ENCODE data around the gene POLR3A. TPM values are rescaled to one million over a fixed set of nuclear protein-coding genes. Genes with fewer than 3 reads are reported as not detected.

POLR3A gene
- total and polyA plus RNA-seq, 2 donors (not counting 1 experiment from before 2014, with no cell fraction given) = 5.4 to 18.4 TPM

DNA sequence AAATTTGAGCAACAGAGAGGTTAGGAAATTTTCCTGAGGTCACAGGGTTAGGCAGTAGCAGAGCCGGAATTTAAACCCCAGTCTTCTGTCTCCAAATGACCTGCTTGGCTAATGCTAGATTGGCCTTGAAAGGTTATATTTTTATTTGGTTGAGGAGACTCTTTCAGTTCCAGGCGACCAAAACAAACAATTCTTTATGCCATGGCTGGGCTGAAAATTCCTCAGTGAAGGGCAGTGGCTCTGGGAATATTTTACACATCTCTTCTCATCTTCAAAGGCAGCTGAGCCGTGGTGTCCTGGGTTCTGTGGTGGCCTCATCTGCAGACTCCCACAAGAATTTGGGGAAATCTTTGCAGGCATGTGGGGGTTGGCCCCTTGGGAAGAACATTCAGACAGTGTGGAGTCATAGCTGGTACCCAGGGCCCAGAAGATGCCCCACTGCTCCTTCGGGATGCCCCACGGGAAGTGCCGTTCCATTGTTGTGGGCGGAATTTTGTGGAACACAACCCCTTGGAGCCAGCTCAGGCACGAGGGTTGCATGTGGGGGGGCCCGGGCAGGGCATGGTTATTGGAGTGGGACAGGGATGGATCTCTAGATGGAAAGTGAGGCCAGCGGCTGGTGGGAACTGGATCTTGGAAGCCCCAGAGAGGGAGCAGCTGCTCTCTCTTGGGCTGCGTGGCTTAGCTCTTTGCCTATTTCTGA lies 37.6 kb upstream of the POLR3A start:
- ATAC-seq (ENCODE audit: low read depth) (no peak), DNase-seq (no peak)
- Histone ChIP-seq H3K27me3 (replicated peaks in 1 of 4; ENCODE audit: control extremely low read depth in 1 of 4, control insufficient read depth in 3 of 4, insufficient read depth in 4 of 4, low read length in 3 of 4) (no peaks in the 10 kb centered on the region), H3K9me3 (ENCODE audit: control extremely low read depth in 1 of 3, control insufficient read depth in 2 of 3, insufficient read depth in 1 of 3, low read length in 2 of 3) (no peaks in the 10 kb centered on the region), H3K79me2 (ENCODE audit: control insufficient read depth, insufficient read depth, low read length) (no peaks in the 10 kb centered on the region), H3K4me3 (ENCODE audit: control extremely low read depth in 1 of 5, extremely low read depth in 1 of 5, insufficient read depth in 1 of 5, low read depth in 2 of 5, low read length in 4 of 5) (no peak overlapping the region), H3K36me3 (replicated peaks in 1 of 2; ENCODE audit: control extremely low read depth in 1 of 2, control insufficient read depth in 1 of 2, extremely low read depth in 1 of 2, insufficient read depth in 2 of 2, low read length in 1 of 2) (no peaks in the 10 kb centered on the region), H4K20me1 (ENCODE audit: control insufficient read depth, insufficient read depth, low read length, poor library complexity, severe bottlenecking) (no peaks in the 10 kb centered on the region), H3K9ac (ENCODE audit: low read length) (no peak overlapping the region), H2AFZ (ENCODE audit: insufficient read depth, low read depth, low read length, poor library complexity, severe bottlenecking) (no peak overlapping the region), H3K4me2 (replicated peaks; ENCODE audit: low read depth, low read length, poor library complexity, severe bottlenecking) (no peak overlapping the region), H3K27ac (ENCODE audit: low read length in 2 of 2) (no peak overlapping the region), H3K4me1 (ENCODE audit: control insufficient read depth in 2 of 2, insufficient read depth in 2 of 2, low read length in 2 of 2) (no peaks in the 10 kb centered on the region)
- no peak overlapping the region for H3K4me3 Mint-ChIP-seq
- no peak overlapping the region for H3K27ac Mint-ChIP-seq
- 92% methylated on average over 8 of the region's 11 CpGs for WGBS (ENCODE audit: insufficient coverage)
- TF ChIP-seq, protein P1, sequence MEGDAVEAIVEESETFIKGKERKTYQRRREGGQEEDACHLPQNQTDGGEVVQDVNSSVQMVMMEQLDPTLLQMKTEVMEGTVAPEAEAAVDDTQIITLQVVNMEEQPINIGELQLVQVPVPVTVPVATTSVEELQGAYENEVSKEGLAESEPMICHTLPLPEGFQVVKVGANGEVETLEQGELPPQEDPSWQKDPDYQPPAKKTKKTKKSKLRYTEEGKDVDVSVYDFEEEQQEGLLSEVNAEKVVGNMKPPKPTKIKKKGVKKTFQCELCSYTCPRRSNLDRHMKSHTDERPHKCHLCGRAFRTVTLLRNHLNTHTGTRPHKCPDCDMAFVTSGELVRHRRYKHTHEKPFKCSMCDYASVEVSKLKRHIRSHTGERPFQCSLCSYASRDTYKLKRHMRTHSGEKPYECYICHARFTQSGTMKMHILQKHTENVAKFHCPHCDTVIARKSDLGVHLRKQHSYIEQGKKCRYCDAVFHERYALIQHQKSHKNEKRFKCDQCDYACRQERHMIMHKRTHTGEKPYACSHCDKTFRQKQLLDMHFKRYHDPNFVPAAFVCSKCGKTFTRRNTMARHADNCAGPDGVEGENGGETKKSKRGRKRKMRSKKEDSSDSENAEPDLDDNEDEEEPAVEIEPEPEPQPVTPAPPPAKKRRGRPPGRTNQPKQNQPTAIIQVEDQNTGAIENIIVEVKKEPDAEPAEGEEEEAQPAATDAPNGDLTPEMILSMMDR (IDR thresholded peaks at IDR 0.05) = no peak
- no peak for TF ChIP-seq EZH2 (IDR thresholded peaks at IDR 0.05; ENCODE audit: borderline replicate concordance, insufficient read depth, low read depth, low read length, poor library complexity, severe bottlenecking)
- POLR2A ChIA-PET = no interaction called here
- no peaks in the 10 kb centered on the region for H3K4me1 Mint-ChIP-seq
- CTCF ChIA-PET = no interaction called here
- no peaks in the 10 kb centered on the region for H3K9me3 Mint-ChIP-seq (ENCODE audit: insufficient read depth)
- H3K27me3 Mint-ChIP-seq = peaks cover 3% of the 10 kb centered on the region
- intact Hi-C loops (cut with micrococcal nuclease) = no loop called here

DNA sequence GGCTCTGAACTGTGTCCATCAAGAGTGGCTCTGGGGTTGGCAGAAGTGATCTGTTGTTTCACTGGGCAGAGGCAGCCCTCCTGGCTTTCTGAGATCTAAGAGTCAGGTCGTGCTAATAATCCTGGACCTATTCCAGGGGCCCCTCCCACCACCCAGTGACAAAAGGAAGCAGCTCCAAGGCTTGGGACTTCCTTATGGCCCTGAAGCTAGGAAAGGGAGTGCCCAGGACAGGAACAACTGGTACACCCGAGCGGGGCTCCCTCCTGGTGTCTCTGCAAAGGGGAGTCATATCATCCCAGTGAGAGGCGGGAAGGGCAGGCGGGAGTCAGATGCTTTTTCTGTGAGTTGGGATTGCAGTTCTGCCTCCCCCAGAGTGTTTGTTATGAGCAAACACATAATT lies 36.7 kb upstream of the POLR3A start:
- Histone ChIP-seq H2AFZ (ENCODE audit: insufficient read depth, low read depth, low read length, poor library complexity, severe bottlenecking) (no peak overlapping the region), H3K4me1 (ENCODE audit: control insufficient read depth in 2 of 2, insufficient read depth in 2 of 2, low read length in 2 of 2) (no peaks in the 10 kb centered on the region), H3K9me3 (ENCODE audit: control extremely low read depth in 1 of 3, control insufficient read depth in 2 of 3, insufficient read depth in 1 of 3, low read length in 2 of 3) (no peaks in the 10 kb centered on the region), H4K20me1 (ENCODE audit: control insufficient read depth, insufficient read depth, low read length, poor library complexity, severe bottlenecking) (no peaks in the 10 kb centered on the region), H3K9ac (ENCODE audit: low read length) (no peak overlapping the region), H3K27ac (ENCODE audit: low read length in 2 of 2) (no peak overlapping the region), H3K4me2 (replicated peaks; ENCODE audit: low read depth, low read length, poor library complexity, severe bottlenecking) (no peak overlapping the region), H3K4me3 (ENCODE audit: control extremely low read depth in 1 of 5, extremely low read depth in 1 of 5, insufficient read depth in 1 of 5, low read depth in 2 of 5, low read length in 4 of 5) (no peak overlapping the region), H3K27me3 (replicated peaks in 1 of 4; ENCODE audit: control extremely low read depth in 1 of 4, control insufficient read depth in 3 of 4, insufficient read depth in 4 of 4, low read length in 3 of 4) (no peaks in the 10 kb centered on the region), H3K79me2 (ENCODE audit: control insufficient read depth, insufficient read depth, low read length) (no peaks in the 10 kb centered on the region), H3K36me3 (replicated peaks in 1 of 2; ENCODE audit: control extremely low read depth in 1 of 2, control insufficient read depth in 1 of 2, extremely low read depth in 1 of 2, insufficient read depth in 2 of 2, low read length in 1 of 2) (no peaks in the 10 kb centered on the region)
- CTCF ChIA-PET = interaction anchor here (0.6 kb wide), 1 partner anchor 17 kb away, joined by 3 read pairs; no protein-coding TSS in a partner anchor
- H3K9me3 Mint-ChIP-seq (ENCODE audit: insufficient read depth) = no peaks in the 10 kb centered on the region
- H3K4me3 Mint-ChIP-seq = no peak overlapping the region
- H3K27me3 Mint-ChIP-seq = peaks cover 3% of the 10 kb centered on the region
- no peaks in the 10 kb centered on the region for H3K4me1 Mint-ChIP-seq
- POLR2A ChIA-PET = no interaction called here
- ATAC-seq (ENCODE audit: low read depth) = no peak
- no peak overlapping the region for H3K27ac Mint-ChIP-seq
- no peak for TF ChIP-seq EZH2 (IDR thresholded peaks at IDR 0.05; ENCODE audit: borderline replicate concordance, insufficient read depth, low read depth, low read length, poor library complexity, severe bottlenecking)
- TF ChIP-seq, protein P1 (IDR thresholded peaks at IDR 0.05) = no peak
- WGBS (ENCODE audit: insufficient coverage) = 56% methylated on average over 3 of the region's 5 CpGs
- intact Hi-C loops (cut with micrococcal nuclease) = no loop called here
- DNase-seq = no peak

Measured in B cell (primary cell).